ENCODE data around the gene C16orf96.

Gene C16orf96

GRCh38 chr16:4556112-4556511, at the start of gene C16orf96:
C16orf96 (plus strand) TSS chr16:4556340; CDS start chr16:4556490, 150 bp downstream.
- no peak for DNase-seq

- DNase-seq: peak; percentile 75
Measured at GRCh38 chr16:4506450-4506849, 49.7 kb upstream of the C16orf96 start.

GRCh38 chr16:4507588-4508345, 48.4 kb upstream of the C16orf96 start:
- no peak for DNase-seq

GRCh38 chr16:4508806-4509205, 47.3 kb upstream of the C16orf96 start:
- DNase-seq: no peak

- no peak for DNase-seq
Measured at GRCh38 chr16:4509420-4509819, 46.7 kb upstream of the C16orf96 start.

GRCh38 chr16:4510131-4510530, 46.0 kb upstream of the C16orf96 start:
- no peak for DNase-seq

GRCh38 chr16:4510747-4511426, 45.3 kb upstream of the C16orf96 start:
- DNase-seq: no peak

GRCh38 chr16:4511441-4512082, 44.6 kb upstream of the C16orf96 start:
- DNase-seq: peak; percentile 27

GRCh38 chr16:4512473-4512872, 43.7 kb upstream of the C16orf96 start:
- DNase-seq: no peak

GRCh38 chr16:4513086-4513860, 42.9 kb upstream of the C16orf96 start:
- DNase-seq: no peak

GRCh38 chr16:4513881-4514280, 42.3 kb upstream of the C16orf96 start:
- no peak for DNase-seq

- no peak for DNase-seq
Measured at GRCh38 chr16:4514606-4515005, 41.5 kb upstream of the C16orf96 start.

GRCh38 chr16:4515611-4516233, 40.4 kb upstream of the C16orf96 start:
- peak; percentile 82 for DNase-seq

- peak; percentile 52 for DNase-seq
Measured at GRCh38 chr16:4517812-4518680, 38.1 kb upstream of the C16orf96 start.

- no peak for DNase-seq
Measured at GRCh38 chr16:4519274-4520058, 36.7 kb upstream of the C16orf96 start.

GRCh38 chr16:4520913-4521312, 35.2 kb upstream of the C16orf96 start:
- no peak for DNase-seq

GRCh38 chr16:4522051-4522581, 34.0 kb upstream of the C16orf96 start:
- no peak for DNase-seq

- DNase-seq: no peak
Measured at GRCh38 chr16:4523686-4524085, 32.5 kb upstream of the C16orf96 start.

- no peak for DNase-seq
Measured at GRCh38 chr16:4524571-4524970, 31.6 kb upstream of the C16orf96 start.

GRCh38 chr16:4525069-4525468, 31.1 kb upstream of the C16orf96 start:
- DNase-seq: no peak
